22Rv1 (cell line): ENCODE measurements around the gene OR51E1.

ENCODE experiments used
- CTCF ChIP-seq: fragments of 450-650 bp; IDR thresholded peaks from 2 replicates; pipeline ENCODE4 v1.5.1; 2017; ENCODE audit warnings: mild to moderate bottlenecking
- ZFX ChIP-seq: fragments of 450-650 bp; IDR thresholded peaks from 2 replicates; pipeline ENCODE4 v1.6.1; 2017; ENCODE audit warnings: antibody characterized with exemption, borderline replicate concordance

- TF ChIP-seq CTCF (no peak), ZFX (no peak)
Observed at GRCh38 chr11:4637662-4638047, 6.1 kb upstream of the OR51E1 start.
